WERI-Rb-1 (cell line): ENCODE measurements around the gene NECAB2.

ENCODE experiments used
- DNase-seq: peaks from one replicate; pipeline ENCODE4 v3.0.0-alpha.2; 2020
- H3K27ac ChIP-seq: fragments of 250-450 bp; sonication (Bioruptor Pico); 2 replicates; pipeline ENCODE4 v1.5.1; 2020; ENCODE audit warnings: mild to moderate bottlenecking, moderate library complexity
- H3K27me3 ChIP-seq: fragments of 250-450 bp; sonication (Bioruptor Pico); 2 replicates; pipeline ENCODE4 v1.5.1; 2021; ENCODE audit warnings: mild to moderate bottlenecking, low read depth, moderate library complexity; ENCODE audit not compliant: insufficient read depth, severe bottlenecking
- H3K36me3 ChIP-seq: fragments of 250-450 bp; sonication (Bioruptor Pico); 2 replicates; pipeline ENCODE4 v1.5.1; 2020; ENCODE audit warnings: mild to moderate bottlenecking, moderate library complexity
- H3K4me3 ChIP-seq: 2 replicates; pipeline ENCODE4 v1.5.1; 2011; ENCODE audit warnings: low read depth, mild to moderate bottlenecking, control low read depth, low read length
- H3K9me3 ChIP-seq: fragments of 250-450 bp; sonication (Bioruptor Pico); 2 replicates; pipeline ENCODE4 v1.5.1; 2021; ENCODE audit warnings: mild to moderate bottlenecking, moderate library complexity; ENCODE audit not compliant: severe bottlenecking
- TF ChIP-seq, protein P1 (sequence below): IDR thresholded peaks from 2 replicates; pipeline ENCODE4 v1.5.1; 2011; ENCODE audit warnings: low read depth, mild to moderate bottlenecking, control low read depth, inconsistent platforms, low read length

The NECAB2 gene

GRCh38 chr16:84042879-84043485 lies 74.9 kb downstream of the NECAB2 start:
- TF ChIP-seq, protein P1, sequence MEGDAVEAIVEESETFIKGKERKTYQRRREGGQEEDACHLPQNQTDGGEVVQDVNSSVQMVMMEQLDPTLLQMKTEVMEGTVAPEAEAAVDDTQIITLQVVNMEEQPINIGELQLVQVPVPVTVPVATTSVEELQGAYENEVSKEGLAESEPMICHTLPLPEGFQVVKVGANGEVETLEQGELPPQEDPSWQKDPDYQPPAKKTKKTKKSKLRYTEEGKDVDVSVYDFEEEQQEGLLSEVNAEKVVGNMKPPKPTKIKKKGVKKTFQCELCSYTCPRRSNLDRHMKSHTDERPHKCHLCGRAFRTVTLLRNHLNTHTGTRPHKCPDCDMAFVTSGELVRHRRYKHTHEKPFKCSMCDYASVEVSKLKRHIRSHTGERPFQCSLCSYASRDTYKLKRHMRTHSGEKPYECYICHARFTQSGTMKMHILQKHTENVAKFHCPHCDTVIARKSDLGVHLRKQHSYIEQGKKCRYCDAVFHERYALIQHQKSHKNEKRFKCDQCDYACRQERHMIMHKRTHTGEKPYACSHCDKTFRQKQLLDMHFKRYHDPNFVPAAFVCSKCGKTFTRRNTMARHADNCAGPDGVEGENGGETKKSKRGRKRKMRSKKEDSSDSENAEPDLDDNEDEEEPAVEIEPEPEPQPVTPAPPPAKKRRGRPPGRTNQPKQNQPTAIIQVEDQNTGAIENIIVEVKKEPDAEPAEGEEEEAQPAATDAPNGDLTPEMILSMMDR = no peak
- Histone ChIP-seq H3K36me3 (no peaks in the 10 kb centered on the region), H3K9me3 (no peaks in the 10 kb centered on the region), H3K27me3 (no peaks in the 10 kb centered on the region), H3K27ac (no peak overlapping the region), H3K4me3 (no peak overlapping the region)
- peak; percentile 35 for DNase-seq

DNA sequence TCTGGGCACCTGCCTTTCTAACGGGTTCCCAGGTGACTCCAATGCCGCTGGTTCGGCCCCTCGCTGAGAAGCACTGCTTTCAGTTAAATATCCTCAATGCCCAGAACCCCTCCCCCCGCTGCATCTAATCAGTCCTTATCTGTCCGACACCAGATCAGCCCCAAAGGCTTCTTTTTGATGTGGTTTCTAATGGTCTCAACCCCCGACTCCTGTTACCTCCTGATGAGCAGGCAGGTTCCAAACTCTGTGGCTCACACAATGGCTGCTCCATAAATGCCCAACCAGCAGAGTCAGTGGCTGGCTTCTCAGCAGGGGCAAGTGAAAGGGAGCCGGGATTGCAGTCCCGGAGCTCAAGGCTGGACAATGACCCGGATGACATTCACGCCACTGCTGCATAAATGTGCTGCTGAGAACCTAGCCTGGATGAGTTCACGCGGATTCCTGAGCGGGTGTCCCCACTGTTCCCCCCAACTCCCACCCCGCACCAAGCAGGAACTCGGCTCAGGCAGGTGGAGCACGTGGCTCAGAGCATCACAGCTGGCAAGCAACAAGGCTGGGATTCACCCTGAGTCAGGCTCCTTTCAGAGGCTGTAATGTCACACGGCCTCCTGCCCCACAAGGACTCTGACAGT lies 75.6 kb downstream of the NECAB2 start:
- H3K4me3 ChIP-seq = no peak overlapping the region
- no peaks in the 10 kb centered on the region for H3K9me3 ChIP-seq
- H3K27me3 ChIP-seq = no peaks in the 10 kb centered on the region
- TF ChIP-seq, protein P1 = no peak
- no peak overlapping the region for H3K27ac ChIP-seq
- no peaks in the 10 kb centered on the region for H3K36me3 ChIP-seq
- no peak for DNase-seq

DNA sequence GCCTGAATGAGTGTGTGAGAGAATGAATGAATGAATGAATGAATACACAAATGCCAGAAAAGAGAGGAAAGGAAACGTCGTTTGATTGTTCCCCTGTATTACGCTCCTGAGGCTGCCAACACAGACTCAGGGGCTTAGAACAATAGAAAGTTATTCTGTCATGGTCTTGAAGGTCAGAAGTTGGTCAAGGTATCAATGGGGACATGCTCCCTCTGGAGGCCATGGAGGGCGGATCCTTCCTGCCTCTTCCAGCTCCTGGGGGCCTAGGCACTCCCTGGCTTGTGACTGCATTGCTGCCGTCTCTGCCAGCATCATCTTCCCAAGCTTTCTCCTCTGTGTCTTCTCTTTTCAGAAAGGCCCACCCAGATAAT lies 76.1 kb downstream of the NECAB2 start:
- H3K27me3 ChIP-seq = no peaks in the 10 kb centered on the region
- no peak overlapping the region for H3K27ac ChIP-seq
- H3K36me3 ChIP-seq = no peaks in the 10 kb centered on the region
- TF ChIP-seq, protein P1 = peak; percentile 60
- no peaks in the 10 kb centered on the region for H3K9me3 ChIP-seq
- no peak overlapping the region for H3K4me3 ChIP-seq
- peak; percentile 38 for DNase-seq

DNA sequence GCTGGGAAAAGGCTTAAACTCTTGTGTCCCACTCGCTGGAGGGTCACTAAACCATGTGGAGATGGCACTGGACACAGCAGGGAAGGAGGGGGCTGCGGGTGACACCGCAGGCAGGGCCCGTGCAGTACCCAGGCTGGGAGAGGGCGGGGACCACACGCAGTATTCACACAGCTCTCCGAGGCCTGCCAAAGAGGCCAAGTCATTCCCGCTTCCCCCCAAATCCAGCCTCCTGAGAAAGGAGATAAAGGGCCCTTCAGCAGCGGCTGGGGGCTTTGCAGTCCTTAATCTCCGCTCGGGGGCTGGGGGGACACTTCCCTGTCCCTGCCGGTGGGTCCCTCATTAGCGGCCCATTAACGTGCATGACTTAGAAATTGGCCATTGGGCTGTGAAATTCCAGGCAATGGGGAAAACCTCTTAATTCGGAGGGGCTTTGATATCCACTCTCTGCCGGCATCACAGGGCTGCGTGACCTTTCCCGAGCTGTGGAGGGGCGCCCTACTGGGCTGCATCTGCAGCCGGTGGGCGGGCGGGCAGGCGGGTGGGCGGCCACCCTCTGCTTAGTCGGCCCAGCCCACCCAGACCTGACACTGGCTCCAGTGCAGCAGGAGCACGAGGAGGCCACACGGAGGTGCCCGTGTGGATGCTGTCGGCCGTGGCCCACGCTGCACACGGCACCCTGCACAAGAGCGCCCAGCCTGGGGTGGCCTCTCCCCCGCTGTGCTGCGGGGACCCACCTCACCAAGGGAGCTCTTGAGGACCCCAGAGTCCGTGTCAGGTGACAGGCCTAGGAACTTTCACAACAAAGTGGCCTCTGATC lies 77.2 kb downstream of the NECAB2 start:
- no peaks in the 10 kb centered on the region for H3K27me3 ChIP-seq
- no peak overlapping the region for H3K4me3 ChIP-seq
- H3K27ac ChIP-seq = no peak overlapping the region
- H3K36me3 ChIP-seq = no peaks in the 10 kb centered on the region
- no peaks in the 10 kb centered on the region for H3K9me3 ChIP-seq
- TF ChIP-seq, protein P1 = no peak
- no peak for DNase-seq

DNA sequence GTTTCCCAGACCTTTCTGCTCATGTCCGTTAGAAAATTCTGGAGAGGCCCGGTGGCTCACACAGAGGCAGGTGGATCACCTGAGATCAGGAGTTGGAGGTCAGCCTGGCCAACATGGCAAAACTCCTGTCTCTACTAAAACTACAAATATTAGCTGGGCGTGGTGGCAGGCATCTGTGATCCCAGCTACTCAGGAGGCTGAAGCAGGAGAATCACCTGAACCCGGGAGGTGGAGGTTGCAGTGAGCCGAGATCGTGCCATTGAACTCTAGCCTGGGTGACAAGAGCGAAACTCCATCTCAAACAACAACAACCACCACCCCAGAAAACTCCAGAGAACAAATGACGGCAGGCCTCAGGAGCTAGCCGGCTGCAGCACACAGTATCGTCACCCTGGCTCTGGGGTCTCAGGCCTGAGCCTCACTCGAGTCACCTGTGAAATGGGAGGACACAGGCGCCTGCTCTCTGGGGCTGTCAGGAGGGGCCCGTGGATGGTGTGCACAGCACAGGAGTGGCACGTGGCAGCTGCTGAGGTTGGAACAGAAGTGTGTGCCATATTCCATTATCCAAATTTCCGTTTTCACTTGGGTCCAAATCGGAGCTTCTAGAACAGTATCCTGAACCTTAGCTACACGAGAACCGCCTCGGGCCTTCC lies 77.9 kb downstream of the NECAB2 start:
- Histone ChIP-seq H3K27ac (no peak overlapping the region), H3K36me3 (no peaks in the 10 kb centered on the region), H3K27me3 (no peaks in the 10 kb centered on the region), H3K9me3 (no peaks in the 10 kb centered on the region), H3K4me3 (no peak overlapping the region)
- TF ChIP-seq, protein P1 = no peak
- no peak for DNase-seq
